ENCODE results near the gene MBNL2.

Gene MBNL2

GRCh38 chr13:97211300-97211699 lies 10.8 kb upstream of the MBNL2 start:
- DNase-seq (ENCODE audit: low read depth in 1 of 2, low spot score in 1 of 2), result no peak

DNA sequence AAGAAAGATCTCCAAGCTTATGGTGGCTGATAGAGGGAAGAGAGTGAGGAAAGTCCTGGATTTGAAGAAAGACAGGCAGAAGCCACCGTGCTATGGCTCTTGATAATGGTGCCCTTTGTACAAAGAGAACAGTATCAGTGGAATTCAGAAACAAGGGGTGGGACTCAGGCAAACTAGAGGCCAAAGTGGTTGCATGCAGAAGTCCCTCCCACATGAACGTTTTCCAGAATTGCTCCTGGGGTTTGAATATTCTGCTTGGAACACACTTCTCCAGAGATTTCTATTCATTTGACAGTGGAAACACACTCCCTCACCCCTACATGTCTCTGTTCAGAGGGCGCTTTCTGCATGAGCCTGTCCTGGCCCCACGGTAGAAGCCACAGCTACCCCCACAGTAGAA lies 10.1 kb upstream of the MBNL2 start:
- DNase-seq (ENCODE audit: low read depth in 1 of 2, low spot score in 1 of 2), result no peak

DNA sequence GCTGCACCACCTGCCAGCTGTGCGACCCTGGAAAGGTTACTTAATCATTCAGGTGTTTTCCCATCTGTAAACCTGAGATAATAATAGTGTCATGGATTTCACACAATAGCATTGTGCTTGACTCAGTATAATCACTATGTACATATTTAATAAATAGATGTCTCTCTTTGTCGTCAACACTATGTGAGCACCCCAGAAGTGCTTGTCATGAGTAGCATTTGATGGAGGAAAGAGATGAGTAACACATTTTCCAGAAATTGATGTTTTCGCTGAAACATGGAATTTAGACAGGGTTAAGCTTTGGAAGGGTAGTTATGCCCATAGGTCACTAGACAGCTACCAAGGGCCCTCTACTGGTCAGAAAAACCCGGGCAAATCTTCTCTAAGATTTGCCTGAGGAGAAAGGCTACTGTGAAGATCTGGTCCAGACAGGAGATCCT lies 9.5 kb upstream of the MBNL2 start:
- no peak for DNase-seq (ENCODE audit: low read depth in 1 of 2, low spot score in 1 of 2)

DNA sequence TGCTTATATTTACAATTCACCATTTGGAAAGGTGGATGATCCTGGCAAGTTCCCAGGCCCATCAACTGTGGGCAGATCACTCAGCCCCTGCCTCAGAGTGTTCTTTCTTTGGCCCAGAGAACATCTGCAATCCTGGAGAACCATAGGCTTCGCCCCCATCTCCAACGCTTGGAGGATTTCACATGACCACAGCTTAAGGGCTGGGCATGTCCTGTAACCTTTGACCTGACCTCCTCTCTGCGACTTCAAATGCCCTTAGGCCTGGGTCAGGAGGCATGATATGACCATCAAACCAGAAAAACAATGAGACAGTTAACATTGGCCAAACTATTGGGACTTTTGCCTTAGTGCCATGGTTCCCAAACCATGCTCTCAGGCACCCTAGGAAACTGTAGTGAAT lies 7.2 kb upstream of the MBNL2 start:
- DNase-seq (ENCODE audit: low read depth in 1 of 2, low spot score in 1 of 2), result no peak

- DNase-seq (ENCODE audit: low read depth in 1 of 2, low spot score in 1 of 2), result no peak
These were observed 6.8 kb upstream of the MBNL2 start for GRCh38 chr13:97215325-97215724.

DNA sequence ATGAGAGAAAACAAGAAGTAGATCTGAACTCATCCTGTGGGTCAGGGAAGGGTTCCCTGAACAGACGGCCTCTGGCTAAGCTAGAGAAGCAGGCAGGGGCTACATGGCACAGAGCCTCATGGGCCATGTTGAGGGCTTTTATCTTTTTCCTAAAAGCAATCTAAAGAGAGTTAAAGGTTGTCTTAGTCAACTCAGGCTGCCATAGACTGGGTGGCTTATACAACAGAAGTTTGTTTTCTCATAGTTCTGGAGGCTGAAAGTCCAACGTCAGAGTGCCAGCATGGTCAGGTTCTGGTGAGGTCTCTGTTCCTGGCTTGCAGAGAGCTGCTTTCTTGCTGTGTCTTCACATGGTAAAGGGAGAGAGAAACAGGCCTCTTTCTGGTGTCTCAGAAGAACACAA lies 2.9 kb upstream of the MBNL2 start:
- DNase-seq (ENCODE audit: low read depth in 1 of 2, low spot score in 1 of 2), result no peak

DNA sequence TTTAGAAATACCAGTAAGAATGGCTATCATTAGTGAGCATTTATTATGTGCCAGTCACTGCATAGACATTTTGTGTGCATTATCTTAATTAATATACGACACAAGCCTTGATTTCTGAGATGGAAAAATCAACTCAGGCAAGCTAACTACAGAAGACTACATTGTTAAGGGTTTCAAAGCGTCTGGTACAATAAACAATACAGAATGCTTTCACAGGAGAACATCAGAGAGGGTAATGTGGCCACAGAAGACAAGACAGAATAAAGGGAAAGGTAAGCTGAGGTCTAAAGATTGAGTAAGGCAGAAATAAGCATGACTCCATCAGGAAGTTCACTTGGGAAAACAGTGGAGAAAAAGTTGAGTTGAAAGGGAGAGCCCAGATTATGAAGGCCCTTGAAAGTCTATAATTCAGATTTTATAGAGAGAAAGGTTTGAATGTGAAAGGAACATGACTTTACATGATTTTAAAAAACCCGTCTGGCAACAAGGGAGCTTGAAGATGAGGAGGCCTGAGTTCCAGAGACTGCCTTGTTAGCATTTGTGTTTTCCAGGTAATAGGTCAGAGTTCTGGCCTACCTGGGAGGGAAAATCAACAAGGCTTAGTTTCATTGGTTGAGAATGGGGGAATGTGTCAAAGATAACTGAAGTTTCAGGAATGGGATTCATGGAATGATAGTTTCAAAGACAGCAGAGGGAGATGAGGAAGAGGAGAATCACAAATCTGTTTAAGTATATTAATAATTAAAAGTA lies 1.8 kb upstream of the MBNL2 start:
- no peak for DNase-seq (ENCODE audit: low read depth in 1 of 2, low spot score in 1 of 2)

GRCh38 chr13:97221046-97221445 lies 1.1 kb upstream of the MBNL2 start:
- DNase-seq (ENCODE audit: low read depth in 1 of 2, low spot score in 1 of 2), result no peak

DNA sequence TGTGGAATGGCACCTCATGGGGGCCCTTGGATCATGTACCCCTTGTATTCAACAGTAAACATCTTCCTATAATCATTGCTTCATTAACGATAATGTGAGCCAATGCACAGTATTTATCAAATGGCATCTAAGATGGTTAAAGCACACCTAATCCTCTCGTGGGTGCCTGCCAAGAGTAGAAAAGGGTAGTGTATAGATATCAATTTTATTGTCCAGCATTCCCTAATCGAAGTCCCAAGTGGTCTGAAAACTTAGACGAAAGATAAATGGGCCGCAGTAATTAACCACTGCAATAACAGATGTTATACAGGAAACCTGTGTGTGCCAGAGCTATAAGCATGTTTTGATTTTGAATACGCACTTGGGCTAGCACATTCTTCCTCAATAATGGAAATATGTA lies 667 bp upstream of the MBNL2 start:
- no peak for DNase-seq (ENCODE audit: low read depth in 1 of 2, low spot score in 1 of 2)

GRCh38 chr13:97223037-97223710 lies 1.0 kb downstream of the MBNL2 start:
- no peak for DNase-seq (ENCODE audit: low read depth in 1 of 2, low spot score in 1 of 2)

- DNase-seq (ENCODE audit: low read depth in 1 of 2, low spot score in 1 of 2), result no peak
These were observed 1.8 kb downstream of the MBNL2 start for GRCh38 chr13:97223711-97224541.

- DNase-seq (ENCODE audit: low read depth in 1 of 2, low spot score in 1 of 2), result no peak
These were observed 2.6 kb downstream of the MBNL2 start for GRCh38 chr13:97224544-97225300.

DNA sequence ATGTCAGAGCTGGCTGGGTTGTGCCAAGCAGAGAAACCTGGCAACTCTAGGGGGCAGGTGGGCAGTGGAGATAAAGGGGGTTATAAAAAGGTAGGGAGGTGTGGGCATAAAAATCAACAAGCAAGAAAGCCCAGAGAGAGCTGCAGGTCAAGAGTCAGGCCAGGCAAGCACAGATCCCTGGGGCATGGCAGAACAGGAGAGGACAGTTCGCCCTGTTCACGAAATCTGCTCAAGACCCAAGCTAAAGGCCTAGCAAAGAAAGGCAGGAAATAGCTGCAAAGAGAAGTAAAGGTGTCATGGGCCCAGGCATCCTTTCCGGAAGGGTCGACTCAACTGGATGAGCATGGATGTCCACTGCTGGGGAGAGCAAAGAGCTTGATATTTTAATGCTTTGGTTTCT lies 3.4 kb downstream of the MBNL2 start:
- no peak for DNase-seq (ENCODE audit: low read depth in 1 of 2, low spot score in 1 of 2)

- no peak for DNase-seq (ENCODE audit: low read depth in 1 of 2, low spot score in 1 of 2)
These were observed 3.9 kb downstream of the MBNL2 start for GRCh38 chr13:97226013-97226412.

DNA sequence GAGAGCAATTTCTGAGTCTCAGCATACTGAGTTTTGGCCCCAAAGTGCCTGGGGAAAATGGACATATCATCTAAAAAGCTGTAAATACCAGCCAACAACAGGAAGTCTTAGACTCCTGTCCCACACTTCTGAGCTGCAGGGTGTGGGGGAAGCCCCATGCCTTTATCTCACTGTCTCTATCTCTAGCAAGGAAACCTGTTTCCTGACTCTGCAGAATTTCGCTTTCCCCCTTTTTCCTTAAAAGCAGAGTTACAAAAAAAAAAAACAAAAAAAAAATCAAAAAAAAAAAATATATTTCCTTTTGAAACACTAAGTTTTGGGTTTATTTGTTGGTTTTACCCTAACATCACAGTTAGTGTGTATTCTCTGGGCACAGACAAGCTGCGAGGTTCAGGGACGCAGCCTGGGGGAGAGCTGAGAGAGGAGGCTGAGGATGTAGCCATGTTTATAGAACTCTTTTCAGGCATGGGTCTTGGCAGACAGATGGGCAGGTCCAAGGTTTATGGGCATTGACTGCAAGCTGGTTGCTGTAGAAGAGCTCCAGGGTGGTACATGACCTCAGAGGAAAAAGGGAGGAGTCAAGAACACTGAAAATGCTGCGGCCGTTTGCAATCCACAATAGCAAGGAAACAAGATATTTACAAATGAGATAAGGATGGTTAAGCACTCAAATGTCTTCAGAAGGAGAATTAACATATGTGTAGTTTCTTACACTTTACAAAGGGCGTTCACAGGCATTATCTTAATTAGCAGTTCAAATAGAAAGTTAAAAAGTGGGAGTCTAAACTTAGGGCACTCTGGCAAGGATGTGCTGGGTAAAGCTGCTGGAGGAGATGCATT lies 4.9 kb downstream of the MBNL2 start:
- no peak for DNase-seq (ENCODE audit: low read depth in 1 of 2, low spot score in 1 of 2)

- no peak for DNase-seq (ENCODE audit: low read depth in 1 of 2, low spot score in 1 of 2)
These were observed 6.9 kb downstream of the MBNL2 start for GRCh38 chr13:97228850-97229521.

GRCh38 chr13:97229699-97230098 lies 7.6 kb downstream of the MBNL2 start:
- DNase-seq (ENCODE audit: low read depth in 1 of 2, low spot score in 1 of 2), result no peak

- no peak for DNase-seq (ENCODE audit: low read depth in 1 of 2, low spot score in 1 of 2)
These were observed 9.1 kb downstream of the MBNL2 start for GRCh38 chr13:97231118-97231828.

- no peak for DNase-seq (ENCODE audit: low read depth in 1 of 2, low spot score in 1 of 2)
These were observed 9.7 kb downstream of the MBNL2 start for GRCh38 chr13:97231829-97232196.

All from stimulated activated CD4-positive, alpha-beta T cell treated with anti-CD3 and anti-CD28 coated beads, Interleukin-15, amount 100 ng/mL, for 1 hour (primary cell).